Gastrocnemius medialis (tissue), 4 donors: ENCODE results near the gene LENG1. TPM values are rescaled to one million over a fixed set of nuclear protein-coding genes. Genes with fewer than 3 reads are reported as not detected.

Experiments
- ATAC-seq, 2 donors: fragments of 150-250 bp; one replicate each; pipeline ENCODE4 v1.9.1; 2016
- DNase-seq, 2 donors: peaks; one replicate each; pipeline ENCODE4 v3.0.0-alpha.2; 2019
- H3K27ac ChIP-seq, 4 donors: fragments of 200-600 bp; sonication (generic); 1 replicate in 1 of 4; 2 replicates in 3 of 4; pipeline ENCODE4 v1.5.1; 2016 to 2018; ENCODE audit warnings: mild to moderate bottlenecking in 2 of 4, moderate library complexity in 1 of 4
- H3K27me3 ChIP-seq, 3 donors: fragments of 200-600 bp; sonication (generic) in 2 of 3; 1 replicate in 1 of 3; 2 replicates in 2 of 3; pipeline versions ENCODE4 v1.5.1 to v1.6.0; 2016 to 2019; ENCODE audit warnings: mild to moderate bottlenecking in 1 of 3, moderate library complexity in 1 of 3
- H3K36me3 ChIP-seq, 2 donors: fragments of 200-600 bp; sonication (generic) in 1 of 2; one replicate each; pipeline ENCODE4 v1.5.1; 2017 to 2018
- H3K4me1 ChIP-seq, 2 donors: fragments of 200-600 bp; sonication (generic) in 1 of 2; one replicate each; pipeline ENCODE4 v1.5.1; 2016 to 2017; ENCODE audit warnings: mild to moderate bottlenecking in 2 of 2
- H3K4me3 ChIP-seq, 4 donors: fragments of 200-600 bp; sonication (generic) in 3 of 4; 1 replicate in 1 of 4; 2 replicates in 3 of 4; pipeline ENCODE4 v1.5.1; 2016 to 2019; ENCODE audit warnings: mild to moderate bottlenecking in 2 of 4
- H3K9me3 ChIP-seq, 3 donors: fragments of 200-600 bp; sonication (generic) in 2 of 3; 1 replicate in 1 of 3; 2 replicates in 2 of 3; pipeline ENCODE4 v1.5.1; 2016 to 2019
- CTCF ChIP-seq, 5 experiments: fragments of 450-650 bp in 3 of 5; fragments of 200-600 bp in 2 of 5; sonication (generic) in 2 of 5; IDR thresholded peaks in 4 of 5; conservative IDR thresholded peaks in 1 of 5; 1 replicate in 4 of 5; 2 replicates in 1 of 5; pipeline ENCODE4 v1.5.1; 2016 to 2019; ENCODE audit warnings: antibody characterized with exemption in 5 of 5, mild to moderate bottlenecking in 3 of 5, moderate library complexity in 3 of 5
- POLR2A ChIP-seq, 2 donors: fragments of 450-650 bp; IDR thresholded peaks; one replicate each; pipeline ENCODE4 v1.6.1; 2017; ENCODE audit warnings: antibody characterized with exemption in 2 of 2, mild to moderate bottlenecking in 2 of 2, moderate library complexity in 2 of 2
- in situ Hi-C, 4 donors: fragments of 200-750 bp; cut with MboI; loops; one replicate each; pipeline versions ENCODE4 v1.15.0 to v1.8.0; 2017; ENCODE audit warnings: low sequenced_read_pairs in 4 of 4
- intact Hi-C: fragments of 100-400 bp; cut with DNase I; formaldehyde crosslinking; loops from one replicate; pipeline ENCODE4 v1.15.1; 2023; ENCODE audit warnings: low total_unique reads
- total RNA-seq, 4 donors: library from RNA; depleted of rRNA; stranded (reverse); fragments of >200 nt; gene quantifications; one replicate each; pipeline versions ENCODE4 v1.1.0 to v1.2.3, GENCODE V29; 2016

The LENG1 gene
- total RNA-seq, 4 donors from 2014 or later: 6.5 to 14.2 (median 11.9) TPM

GRCh38 chr19:54151362-54152035 is 8.0 kb downstream of the LENG1 start:
- in situ Hi-C loops (no loop called here), intact Hi-C loops (no loop called here)
- ATAC-seq (no peak), DNase-seq (no peak)
- Histone ChIP-seq H3K4me3 (no peak overlapping the region), H3K9me3 (no peaks in the 10 kb centered on the region), H3K36me3 (peaks cover 0 to 100% of the 10 kb centered on the region in 2 donors), H3K27me3 (no peaks in the 10 kb centered on the region), H3K27ac (no peak overlapping the region), H3K4me1 (no peaks in the 10 kb centered on the region)
- no peak for TF ChIP-seq POLR2A (IDR thresholded peaks at IDR 0.05)
- TF ChIP-seq CTCF (IDR thresholded peaks at IDR 0.05 in 4 of 5, conservative IDR thresholded peaks at IDR 0.05 in 1 of 5): no peak

DNA sequence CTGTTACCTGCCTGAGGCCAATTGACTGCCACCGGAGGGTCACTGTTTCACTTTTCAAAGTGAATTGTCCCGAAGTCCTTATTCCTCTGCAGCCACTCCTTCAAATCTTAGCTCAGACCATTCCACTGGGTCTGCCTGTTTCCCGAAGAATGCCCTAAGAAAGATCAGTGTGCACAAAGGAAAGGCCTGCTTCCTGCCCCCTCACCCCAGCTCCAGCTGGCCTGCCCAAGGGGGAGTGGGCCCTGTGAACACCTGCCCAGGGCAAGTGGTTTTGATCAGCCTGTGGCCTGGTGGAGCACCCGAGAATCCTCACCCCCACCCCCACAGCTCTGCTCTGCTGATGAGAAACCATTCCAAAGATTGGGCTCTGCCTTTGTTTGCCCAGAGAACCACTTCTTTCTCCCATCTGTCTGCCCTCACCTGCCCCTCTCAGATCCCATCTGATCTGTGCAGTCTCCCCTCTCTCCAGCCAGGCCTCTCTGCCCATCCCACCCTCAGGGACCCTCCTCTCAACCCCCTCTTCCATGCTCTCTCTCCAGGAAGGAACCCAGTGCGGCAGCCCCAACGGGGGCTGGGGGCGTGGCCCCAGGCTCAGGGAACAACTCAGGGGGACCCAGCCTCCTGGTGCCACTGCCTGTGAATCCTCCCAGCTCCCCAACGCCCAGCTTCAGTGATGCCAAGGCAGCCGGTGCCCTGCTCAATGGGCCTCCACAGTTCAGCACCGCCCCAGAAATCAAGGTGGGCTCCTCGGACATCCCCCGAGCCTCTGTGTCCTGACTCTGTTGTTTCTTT is 10.3 kb downstream of the LENG1 start:
- DNase-seq: no peak
- peaks cover 3 to 100% of the 10 kb centered on the region in 2 donors for H3K36me3 ChIP-seq
- ATAC-seq: no peak
- intact Hi-C loops: no loop called here
- no peaks in the 10 kb centered on the region for H3K9me3 ChIP-seq
- TF ChIP-seq CTCF (IDR thresholded peaks at IDR 0.05 in 4 of 5, conservative IDR thresholded peaks at IDR 0.05 in 1 of 5): no peak
- no peak for TF ChIP-seq POLR2A (IDR thresholded peaks at IDR 0.05)
- H3K27ac ChIP-seq: no peak overlapping the region
- H3K27me3 ChIP-seq: no peaks in the 10 kb centered on the region
- no peak overlapping the region for H3K4me3 ChIP-seq
- no peaks in the 10 kb centered on the region for H3K4me1 ChIP-seq
- in situ Hi-C loops: no loop called here

- Histone ChIP-seq H3K27me3 (no peaks in the 10 kb centered on the region), H3K36me3 (peaks cover 3 to 100% of the 10 kb centered on the region in 2 donors), H3K27ac (no peak overlapping the region), H3K4me3 (no peak overlapping the region), H3K4me1 (no peaks in the 10 kb centered on the region), H3K9me3 (no peaks in the 10 kb centered on the region)
- in situ Hi-C loops (no loop called here), intact Hi-C loops (no loop called here)
- TF ChIP-seq POLR2A (IDR thresholded peaks at IDR 0.05): no peak
- no peak for TF ChIP-seq CTCF (IDR thresholded peaks at IDR 0.05 in 4 of 5, conservative IDR thresholded peaks at IDR 0.05 in 1 of 5)
- ATAC-seq: no peak
- no peak for DNase-seq
Observed at GRCh38 chr19:54148158-54148557, 11.4 kb downstream of the LENG1 start.

DNA sequence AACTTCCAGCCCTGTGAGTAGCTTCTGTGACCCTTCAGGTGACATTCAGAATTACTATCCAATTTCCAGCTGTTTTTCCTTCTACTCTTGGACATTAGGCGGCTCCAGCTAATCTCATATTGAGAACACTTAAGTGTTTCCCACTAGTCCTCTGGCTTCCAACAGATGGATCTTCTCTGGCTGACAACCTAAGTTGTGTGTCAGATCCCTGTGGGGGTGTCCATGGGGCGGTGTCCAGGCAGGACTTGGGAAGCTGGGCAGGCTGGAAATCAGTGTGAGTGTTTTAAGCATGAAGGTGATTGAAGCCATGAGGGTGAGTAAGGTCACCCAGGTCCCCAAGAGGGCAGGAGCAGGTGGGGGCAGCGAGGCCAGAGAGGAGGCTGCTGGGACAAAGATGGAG is 11.8 kb downstream of the LENG1 start:
- no peaks in the 10 kb centered on the region for H3K4me1 ChIP-seq
- no peak overlapping the region for H3K27ac ChIP-seq
- DNase-seq (no peak), ATAC-seq (no peak)
- intact Hi-C loops (no loop called here), in situ Hi-C loops (no loop called here)
- H3K27me3 ChIP-seq: no peaks in the 10 kb centered on the region
- H3K9me3 ChIP-seq: no peaks in the 10 kb centered on the region
- H3K4me3 ChIP-seq: no peak overlapping the region
- peaks cover 3 to 100% of the 10 kb centered on the region in 2 donors for H3K36me3 ChIP-seq
- TF ChIP-seq POLR2A (IDR thresholded peaks at IDR 0.05) (no peak), CTCF (IDR thresholded peaks at IDR 0.05 in 4 of 5, conservative IDR thresholded peaks at IDR 0.05 in 1 of 5) (no peak)
